Hepatocyte (in vitro differentiated cells): Measurements from ENCODE around the gene STARD13. TPM values are rescaled to one million over a fixed set of nuclear protein-coding genes. Genes with fewer than 3 reads are reported as not detected.

Experiments used
- DNase-seq: peaks from one replicate; pipeline ENCODE4 v3.0.0-alpha.2; 2016; ENCODE audit warnings: low spot score
- H2AFZ ChIP-seq: fragments of 200-600 bp; sonication (generic); 2 replicates; pipeline ENCODE4 v1.6.0; 2016; ENCODE audit warnings: antibody characterized with exemption, mild to moderate bottlenecking
- H3K27ac ChIP-seq: fragments of 200-600 bp; sonication (generic); 2 replicates; pipeline ENCODE4 v1.5.1; 2016; ENCODE audit warnings: mild to moderate bottlenecking
- H3K27me3 ChIP-seq: fragments of 200-600 bp; sonication (generic); 2 replicates; pipeline ENCODE4 v1.6.1; 2016
- H3K36me3 ChIP-seq: fragments of 200-600 bp; sonication (generic); replicated peaks from 2 replicates; pipeline ENCODE4 v1.5.1; 2016; ENCODE audit warnings: low read depth; ENCODE audit not compliant: insufficient read depth
- H3K4me1 ChIP-seq: fragments of 200-600 bp; sonication (generic); 2 replicates; pipeline ENCODE4 v1.5.1; 2016; ENCODE audit warnings: mild to moderate bottlenecking, moderate library complexity; ENCODE audit not compliant: insufficient read depth
- H3K4me2 ChIP-seq: fragments of 200-600 bp; sonication (generic); 2 replicates; pipeline ENCODE4 v1.6.0; 2016
- H3K4me3 ChIP-seq: fragments of 200-600 bp; sonication (generic); 2 replicates; pipeline ENCODE4 v1.5.1; 2016; ENCODE audit warnings: mild to moderate bottlenecking
- H3K79me2 ChIP-seq: fragments of 200-600 bp; sonication (generic); 2 replicates; pipeline ENCODE4 v1.6.0; 2017; ENCODE audit warnings: mild to moderate bottlenecking
- H3K9me2 ChIP-seq: fragments of 200-600 bp; sonication (generic); replicated peaks from 2 replicates; pipeline ENCODE4 v1.6.0; 2017; ENCODE audit warnings: mild to moderate bottlenecking; ENCODE audit not compliant: insufficient read depth
- H3K9me3 ChIP-seq: fragments of 200-600 bp; sonication (generic); 2 replicates; pipeline ENCODE4 v1.5.1; 2016; ENCODE audit warnings: low read depth, mild to moderate bottlenecking
- H4K20me1 ChIP-seq: fragments of 200-600 bp; sonication (generic); 2 replicates; pipeline ENCODE4 v1.6.0; 2016; ENCODE audit warnings: mild to moderate bottlenecking; ENCODE audit not compliant: insufficient read depth, poor library complexity, severe bottlenecking
- CTCF ChIP-seq: fragments of 200-600 bp; sonication (generic); IDR thresholded peaks from 2 replicates; pipeline ENCODE4 v1.5.1; 2016; ENCODE audit warnings: antibody characterized with exemption, mild to moderate bottlenecking; ENCODE audit not compliant: poor library complexity
- EZH2 ChIP-seq: fragments of 200-600 bp; sonication (generic); IDR thresholded peaks from 2 replicates; pipeline ENCODE4 v1.6.1; 2016; ENCODE audit warnings: antibody characterized with exemption, mild to moderate bottlenecking, borderline replicate concordance
- EZH2phosphoT487 ChIP-seq: fragments of 200-600 bp; sonication (generic); IDR thresholded peaks from one replicate; pipeline ENCODE4 v1.6.1; 2018; ENCODE audit warnings: antibody characterized with exemption, mild to moderate bottlenecking, low read depth, moderate library complexity; ENCODE audit not compliant: unreplicated experiment, severe bottlenecking
- WGBS: methylation state at CpG from one replicate; pipeline ENCODE4 v1.1.6; 2016; ENCODE audit warnings: low lambda C conversion rate; ENCODE audit errors: missing lambda C conversion rate; 5-methylcytosine and 5-hydroxymethylcytosine counted together
- polyA plus RNA-seq: library from polyadenylated mRNA; unstranded; fragments of >200 nt; fragmentation: Nextera tagmentation; extraction: Ambion mirVana; gene quantifications from 2 replicates; pipeline ENCODE4 v1.2.1, GENCODE V29; 2016
- total RNA-seq: library from RNA; depleted of rRNA; stranded (reverse); fragments of >200 nt; gene quantifications from 2 replicates; pipeline ENCODE4 v1.2.3, GENCODE V29; 2014

Gene STARD13
- total and polyA plus RNA-seq, 2 experiments from 2014 or later: 5.4 to 13.5 TPM

DNA sequence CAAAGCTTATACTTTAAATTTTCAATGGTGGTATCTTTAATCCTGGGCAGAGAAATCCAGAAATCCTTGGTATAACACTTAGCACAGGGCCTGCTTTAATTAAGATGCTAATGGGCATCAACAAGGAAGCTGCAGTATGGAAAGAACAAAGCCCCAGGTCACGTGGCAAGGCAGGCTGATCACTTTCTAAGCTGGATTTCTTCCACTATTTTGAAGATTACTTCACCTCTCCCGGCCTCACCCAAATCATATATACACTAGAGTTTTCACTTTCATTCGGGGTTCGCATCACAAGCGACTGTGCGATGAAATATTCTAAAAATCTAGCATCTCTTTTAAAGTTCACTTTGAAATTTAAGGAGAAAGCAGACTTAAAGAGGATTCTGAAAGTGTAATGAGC, 71.8 kb downstream of the STARD13 start:
- no peaks in the 10 kb centered on the region for H3K36me3 ChIP-seq
- H3K4me1 ChIP-seq: peaks cover 53% of the 10 kb centered on the region
- TF ChIP-seq EZH2 (no peak), CTCF (no peak), EZH2phosphoT487 (no peak)
- no peaks in the 10 kb centered on the region for H3K9me3 ChIP-seq
- H3K27me3 ChIP-seq: no peaks in the 10 kb centered on the region
- H3K4me3 ChIP-seq: no peak overlapping the region
- H3K27ac ChIP-seq: peak overlapping the region; percentile 87
- DNase-seq: no peak
- no peaks in the 10 kb centered on the region for H3K9me2 ChIP-seq
- H3K4me2 ChIP-seq: peak overlapping the region; percentile 66
- WGBS: 47% methylated on average over 6 of the region's 6 CpGs
- peaks cover 27% of the 10 kb centered on the region for H3K79me2 ChIP-seq
- H2AFZ ChIP-seq: no peak overlapping the region
- H4K20me1 ChIP-seq: no peaks in the 10 kb centered on the region

DNA sequence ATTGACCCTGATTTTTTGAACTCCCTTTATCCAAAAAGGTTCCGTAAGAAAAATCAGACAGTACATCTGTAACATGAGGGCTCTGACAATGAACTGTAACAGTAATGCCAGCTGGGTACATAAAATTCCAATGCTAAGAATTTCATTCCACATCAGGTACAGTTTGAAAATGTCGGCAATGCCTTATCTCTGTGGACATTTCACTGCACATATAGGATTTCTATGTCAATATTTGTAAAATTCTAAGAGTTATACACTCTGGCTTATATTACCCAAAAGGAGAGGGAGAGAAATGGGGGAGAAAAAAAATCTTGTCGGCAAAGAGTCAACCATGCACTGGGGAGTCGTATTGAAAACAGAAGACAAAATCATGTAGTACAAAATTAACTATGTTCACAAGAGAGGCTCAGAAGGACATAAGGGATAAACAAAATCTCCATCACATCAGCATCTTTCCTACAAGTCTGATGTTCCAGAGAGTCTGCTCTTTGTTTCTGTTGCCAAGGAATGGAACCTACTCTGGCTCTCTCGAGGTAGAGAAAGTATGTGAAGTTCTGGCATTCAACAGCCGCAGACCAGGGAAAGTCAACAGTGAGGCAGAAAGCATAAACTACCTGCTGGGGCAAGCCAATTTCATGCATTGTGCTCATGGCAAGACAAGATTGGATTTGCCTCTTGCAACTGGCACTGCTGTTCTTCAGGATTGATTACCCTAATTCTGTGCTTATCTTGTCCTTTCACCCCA, 72.4 kb downstream of the STARD13 start:
- Histone ChIP-seq H3K27me3 (no peaks in the 10 kb centered on the region), H3K4me2 (peak overlapping the region; percentile 66), H2AFZ (no peak overlapping the region), H3K79me2 (peaks cover 27% of the 10 kb centered on the region), H3K36me3 (no peaks in the 10 kb centered on the region), H3K4me1 (peaks cover 47% of the 10 kb centered on the region), H3K4me3 (no peak overlapping the region), H3K9me3 (no peaks in the 10 kb centered on the region), H3K9me2 (no peaks in the 10 kb centered on the region), H4K20me1 (no peaks in the 10 kb centered on the region), H3K27ac (peak overlapping the region; percentile 87)
- TF ChIP-seq EZH2phosphoT487: no peak
- TF ChIP-seq CTCF: no peak
- TF ChIP-seq EZH2: no peak
- WGBS: 44% methylated on average over 6 of the region's 6 CpGs
- DNase-seq: no peak

DNA sequence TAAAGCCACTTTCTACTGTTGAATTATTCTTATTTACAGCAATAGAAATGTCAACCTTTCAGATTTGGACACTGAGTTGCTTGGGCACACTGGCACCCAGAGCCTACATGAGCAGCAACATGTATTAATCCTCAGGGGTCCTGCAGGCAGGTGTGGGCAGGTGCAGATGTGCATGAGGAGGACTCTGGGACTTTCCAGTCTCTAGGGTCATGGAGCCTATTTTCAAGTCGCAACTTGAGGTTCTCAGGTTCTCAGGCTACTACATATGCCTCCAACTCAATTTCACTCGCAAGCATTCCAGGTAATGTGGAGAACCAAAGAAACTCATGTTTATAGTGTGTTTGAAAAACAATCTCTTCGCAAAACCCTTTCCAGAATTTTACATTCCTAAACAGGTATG, 73.2 kb downstream of the STARD13 start:
- WGBS: 97% methylated on average over 3 of the region's 3 CpGs
- TF ChIP-seq EZH2 (no peak), EZH2phosphoT487 (no peak), CTCF (no peak)
- H4K20me1 ChIP-seq: no peaks in the 10 kb centered on the region
- H3K4me3 ChIP-seq: no peak overlapping the region
- H2AFZ ChIP-seq: no peak overlapping the region
- no peaks in the 10 kb centered on the region for H3K36me3 ChIP-seq
- no peaks in the 10 kb centered on the region for H3K9me3 ChIP-seq
- peaks cover 45% of the 10 kb centered on the region for H3K4me1 ChIP-seq
- no peaks in the 10 kb centered on the region for H3K27me3 ChIP-seq
- H3K27ac ChIP-seq: no peak overlapping the region
- H3K9me2 ChIP-seq: no peaks in the 10 kb centered on the region
- no peak overlapping the region for H3K4me2 ChIP-seq
- DNase-seq: no peak
- H3K79me2 ChIP-seq: peaks cover 27% of the 10 kb centered on the region
